Cardiac muscle cell (in vitro differentiated cells and primary cell): ENCODE measurements around the gene TMEM144. TPM values are rescaled to one million over a fixed set of nuclear protein-coding genes. Genes with fewer than 3 reads are reported as not detected.

ENCODE experiments used
- DNase-seq, 2 donors: peaks; one replicate each; pipeline versions ENCODE4 v3.0.0 to v3.0.0-alpha.2; 2010 to 2017; ENCODE audit warnings: low read depth in 1 of 2, low spot score in 1 of 2
- H3K27ac ChIP-seq: fragments of 200-600 bp; sonication (generic); 2 replicates; pipeline ENCODE4 v1.5.1; 2016
- H3K27me3 ChIP-seq: fragments of 200-600 bp; sonication (generic); 2 replicates; pipeline ENCODE4 v1.6.0; 2016; ENCODE audit warnings: control low read depth
- H3K36me3 ChIP-seq: fragments of 200-600 bp; sonication (generic); 2 replicates; pipeline ENCODE4 v1.5.1; 2016; ENCODE audit warnings: control low read depth
- H3K4me1 ChIP-seq: fragments of 200-600 bp; sonication (generic); 2 replicates; pipeline ENCODE4 v1.8.1; 2017; ENCODE audit warnings: low read depth, mild to moderate bottlenecking, mixed run types
- H3K4me3 ChIP-seq: fragments of 200-600 bp; sonication (generic); 2 replicates; pipeline ENCODE4 v1.5.1; 2016; ENCODE audit warnings: mild to moderate bottlenecking
- H3K9me3 ChIP-seq: fragments of 200-600 bp; sonication (generic); 2 replicates; pipeline ENCODE4 v1.5.1; 2017; ENCODE audit warnings: low read depth, mild to moderate bottlenecking, control low read depth
- CTCF ChIP-seq: IDR thresholded peaks from 2 replicates; pipeline ENCODE4 v1.5.1; 2012; ENCODE audit warnings: low read depth, mild to moderate bottlenecking, low read length
- polyA plus RNA-seq: library from polyadenylated mRNA; unstranded; fragments of >200 nt; fragmentation: Nextera tagmentation; extraction: Ambion mirVana; gene quantifications from 2 replicates; pipeline ENCODE4 v1.2.1, GENCODE V29; 2016
- total RNA-seq: library from RNA; depleted of rRNA; stranded (reverse); fragments of >200 nt; gene quantifications from 2 replicates; pipeline ENCODE4 v1.2.3, GENCODE V29; 2016

Gene TMEM144
- total and polyA plus RNA-seq, 2 experiments from 2014 or later = 11.0 to 11.6 TPM

GRCh38 chr4:158292156-158292555 lies 81.9 kb downstream of the TMEM144 start:
- no peak for DNase-seq
- no peaks in the 10 kb centered on the region for H3K27me3 ChIP-seq
- no peak overlapping the region for H3K27ac ChIP-seq
- H3K36me3 ChIP-seq = no peaks in the 10 kb centered on the region
- H3K4me1 ChIP-seq = no peaks in the 10 kb centered on the region
- H3K9me3 ChIP-seq = no peaks in the 10 kb centered on the region
- no peak for TF ChIP-seq CTCF
- no peak overlapping the region for H3K4me3 ChIP-seq

GRCh38 chr4:158295053-158295452 lies 84.8 kb downstream of the TMEM144 start:
- DNase-seq = no peak
- H3K4me1 ChIP-seq = no peaks in the 10 kb centered on the region
- H3K4me3 ChIP-seq = no peak overlapping the region
- H3K27me3 ChIP-seq = no peaks in the 10 kb centered on the region
- no peaks in the 10 kb centered on the region for H3K9me3 ChIP-seq
- no peaks in the 10 kb centered on the region for H3K36me3 ChIP-seq
- H3K27ac ChIP-seq = no peak overlapping the region
- TF ChIP-seq CTCF = no peak

- no peak for TF ChIP-seq CTCF
- Histone ChIP-seq H3K9me3 (no peaks in the 10 kb centered on the region), H3K4me3 (no peak overlapping the region), H3K27ac (no peak overlapping the region), H3K4me1 (no peaks in the 10 kb centered on the region), H3K36me3 (no peaks in the 10 kb centered on the region), H3K27me3 (no peaks in the 10 kb centered on the region)
- no peak for DNase-seq
Observed at GRCh38 chr4:158297866-158298265, 87.6 kb downstream of the TMEM144 start.

GRCh38 chr4:158299459-158300007 lies 89.2 kb downstream of the TMEM144 start:
- H3K4me3 ChIP-seq = no peak overlapping the region
- H3K36me3 ChIP-seq = no peaks in the 10 kb centered on the region

GRCh38 chr4:158300012-158300411 lies 89.7 kb downstream of the TMEM144 start:
- no peaks in the 10 kb centered on the region for H3K36me3 ChIP-seq
- no peaks in the 10 kb centered on the region for H3K4me1 ChIP-seq
- DNase-seq = no peak
- no peaks in the 10 kb centered on the region for H3K9me3 ChIP-seq
- TF ChIP-seq CTCF = no peak
- H3K27me3 ChIP-seq = no peaks in the 10 kb centered on the region
- no peak overlapping the region for H3K4me3 ChIP-seq
- H3K27ac ChIP-seq = no peak overlapping the region

More at GRCh38 chr4:158299459-158300007, 89.2 kb downstream of the TMEM144 start:
- no peaks in the 10 kb centered on the region for H3K9me3 ChIP-seq
- H3K27ac ChIP-seq = no peak overlapping the region
- no peaks in the 10 kb centered on the region for H3K27me3 ChIP-seq
- H3K4me1 ChIP-seq = no peaks in the 10 kb centered on the region
- DNase-seq = no peak
- TF ChIP-seq CTCF = no peak
